Measurements from ENCODE around the gene PARD3B. TPM values are rescaled to one million over a fixed set of nuclear protein-coding genes. Genes with fewer than 3 reads are reported as not detected.

The PARD3B gene
- total RNA-seq, 2 donors from 2014 or later: 14.7 to 25.0 TPM

DNA sequence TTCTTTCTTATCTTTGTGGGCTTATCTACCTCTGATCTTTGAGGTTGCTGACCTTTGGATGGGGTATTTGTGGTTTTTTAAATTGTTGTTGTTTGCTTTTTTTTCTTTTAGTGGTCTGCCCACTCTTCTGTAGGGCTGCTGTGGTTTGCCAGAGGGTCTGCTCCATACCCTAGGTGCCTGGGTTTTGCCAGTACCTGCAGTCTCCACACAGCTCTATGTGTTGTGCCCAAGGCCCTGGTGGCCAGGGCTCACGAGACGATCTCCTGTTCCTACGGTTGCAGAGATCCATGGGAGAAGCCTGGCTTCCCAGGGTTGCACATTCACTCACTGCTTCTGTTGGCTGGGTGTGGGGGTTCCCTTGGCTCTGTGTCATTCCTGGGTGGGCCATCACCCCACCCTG lies 87.1 kb downstream of the PARD3B start:
- WGBS: 89% methylated on average over 3 of the region's 3 CpGs
- H3K9me3 ChIP-seq: no peaks in the 10 kb centered on the region
- H3K36me3 ChIP-seq: no peaks in the 10 kb centered on the region
- no peak overlapping the region for H3K4me3 ChIP-seq
- no peak for TF ChIP-seq POLR2AphosphoS5 (IDR thresholded peaks at IDR 0.05)
- TF ChIP-seq, protein P1, sequence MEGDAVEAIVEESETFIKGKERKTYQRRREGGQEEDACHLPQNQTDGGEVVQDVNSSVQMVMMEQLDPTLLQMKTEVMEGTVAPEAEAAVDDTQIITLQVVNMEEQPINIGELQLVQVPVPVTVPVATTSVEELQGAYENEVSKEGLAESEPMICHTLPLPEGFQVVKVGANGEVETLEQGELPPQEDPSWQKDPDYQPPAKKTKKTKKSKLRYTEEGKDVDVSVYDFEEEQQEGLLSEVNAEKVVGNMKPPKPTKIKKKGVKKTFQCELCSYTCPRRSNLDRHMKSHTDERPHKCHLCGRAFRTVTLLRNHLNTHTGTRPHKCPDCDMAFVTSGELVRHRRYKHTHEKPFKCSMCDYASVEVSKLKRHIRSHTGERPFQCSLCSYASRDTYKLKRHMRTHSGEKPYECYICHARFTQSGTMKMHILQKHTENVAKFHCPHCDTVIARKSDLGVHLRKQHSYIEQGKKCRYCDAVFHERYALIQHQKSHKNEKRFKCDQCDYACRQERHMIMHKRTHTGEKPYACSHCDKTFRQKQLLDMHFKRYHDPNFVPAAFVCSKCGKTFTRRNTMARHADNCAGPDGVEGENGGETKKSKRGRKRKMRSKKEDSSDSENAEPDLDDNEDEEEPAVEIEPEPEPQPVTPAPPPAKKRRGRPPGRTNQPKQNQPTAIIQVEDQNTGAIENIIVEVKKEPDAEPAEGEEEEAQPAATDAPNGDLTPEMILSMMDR (IDR thresholded peaks at IDR 0.05): no peak
- TF ChIP-seq POLR2A (IDR thresholded peaks at IDR 0.05): no peak
- no peak for DNase-seq (ENCODE audit: low spot score)
- H3K27ac ChIP-seq: no peak overlapping the region
- H3K4me1 ChIP-seq (replicated peaks): no peaks in the 10 kb centered on the region
- H3K27me3 ChIP-seq (replicated peaks; ENCODE audit: insufficient read depth): no peaks in the 10 kb centered on the region
- intact Hi-C loops (cut with DNase I): no loop called here

DNA sequence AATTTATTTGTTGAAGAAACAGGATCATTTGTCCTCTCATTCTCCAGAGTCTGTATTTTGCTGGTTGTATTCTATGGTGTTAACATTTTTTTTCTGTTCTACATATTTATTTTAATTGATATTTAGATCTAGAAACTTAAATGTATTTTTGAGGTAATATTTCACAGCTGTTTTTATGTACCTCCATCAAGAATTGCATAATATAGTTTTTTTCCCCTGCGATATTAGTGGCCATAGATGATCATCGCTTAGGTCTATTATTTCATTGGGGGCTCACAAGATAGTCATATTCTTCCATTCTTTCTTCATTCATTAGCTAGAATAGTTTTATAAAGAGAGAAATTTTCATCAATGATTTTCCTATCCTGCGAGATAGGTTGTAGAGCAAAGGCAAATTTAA lies 89.3 kb downstream of the PARD3B start:
- no peaks in the 10 kb centered on the region for H3K27me3 ChIP-seq (replicated peaks; ENCODE audit: insufficient read depth)
- H3K36me3 ChIP-seq: no peaks in the 10 kb centered on the region
- intact Hi-C loops (cut with DNase I): no loop called here
- H3K27ac ChIP-seq: no peak overlapping the region
- WGBS: 96% methylated on average over 3 of the region's 3 CpGs
- no peaks in the 10 kb centered on the region for H3K9me3 ChIP-seq
- no peak for DNase-seq (ENCODE audit: low spot score)
- no peaks in the 10 kb centered on the region for H3K4me1 ChIP-seq (replicated peaks)
- H3K4me3 ChIP-seq: no peak overlapping the region
- TF ChIP-seq, protein P1 (IDR thresholded peaks at IDR 0.05): no peak
- TF ChIP-seq POLR2A (IDR thresholded peaks at IDR 0.05) (no peak), POLR2AphosphoS5 (IDR thresholded peaks at IDR 0.05) (no peak)

DNA sequence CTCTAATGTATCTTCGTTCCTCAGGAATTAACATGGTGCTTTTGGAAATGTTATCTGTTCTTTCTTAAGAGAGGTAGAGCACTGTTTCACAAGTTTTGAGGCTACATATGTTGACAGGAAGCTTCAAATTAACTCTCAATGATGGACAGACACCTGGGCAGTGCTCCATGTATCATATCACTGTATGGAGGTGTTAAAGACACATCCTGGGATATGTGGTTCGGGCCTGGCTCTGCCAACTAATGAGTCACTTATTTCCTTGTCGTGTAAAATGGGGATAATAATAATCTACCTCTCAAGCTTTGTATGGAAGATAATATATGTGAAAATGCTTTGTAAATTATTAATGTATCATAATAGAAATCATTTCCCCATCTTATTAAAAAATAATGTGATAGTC lies 90.2 kb downstream of the PARD3B start:
- Histone ChIP-seq H3K36me3 (no peaks in the 10 kb centered on the region), H3K4me3 (no peak overlapping the region), H3K9me3 (no peaks in the 10 kb centered on the region), H3K27ac (no peak overlapping the region), H3K27me3 (replicated peaks; ENCODE audit: insufficient read depth) (no peaks in the 10 kb centered on the region), H3K4me1 (replicated peaks) (no peaks in the 10 kb centered on the region)
- intact Hi-C loops (cut with DNase I): no loop called here
- DNase-seq (ENCODE audit: low spot score): no peak
- WGBS: 75% methylated on average over 3 of the region's 3 CpGs
- TF ChIP-seq POLR2AphosphoS5 (IDR thresholded peaks at IDR 0.05) (no peak), POLR2A (IDR thresholded peaks at IDR 0.05) (no peak)
- TF ChIP-seq, protein P1 (IDR thresholded peaks at IDR 0.05): no peak

DNA sequence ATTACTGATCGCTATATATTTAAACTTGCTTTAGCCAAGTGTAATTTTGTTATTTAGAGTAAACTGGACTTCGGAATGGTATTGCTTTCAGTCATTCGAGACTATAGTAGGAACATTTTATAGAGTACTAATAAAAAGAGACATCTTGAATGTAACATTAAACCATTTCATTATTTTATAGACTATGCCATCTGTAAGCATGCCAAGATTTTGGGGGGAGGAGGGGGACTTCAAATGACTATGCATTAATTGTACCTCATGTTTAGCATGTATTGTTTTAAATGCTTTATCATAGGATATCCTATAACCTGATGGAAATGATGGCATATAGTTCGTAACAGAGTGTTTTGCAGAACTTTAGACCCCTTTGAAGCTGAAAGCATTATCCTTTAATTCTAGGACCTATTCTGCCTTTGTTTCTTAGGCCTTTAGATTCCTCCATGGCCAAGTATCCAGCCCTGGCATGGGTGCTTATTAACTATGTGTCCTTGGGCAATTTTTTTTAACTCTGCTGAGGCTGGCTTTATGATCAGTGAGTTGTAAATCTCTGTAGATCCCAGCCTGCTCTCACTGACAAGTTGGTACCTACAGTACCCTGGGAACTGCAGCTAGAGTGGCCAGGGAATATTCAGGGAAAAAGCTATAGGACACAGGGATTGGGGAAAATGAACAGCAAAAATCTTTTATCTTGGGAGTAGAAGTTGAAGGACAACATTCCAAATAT lies 93.4 kb downstream of the PARD3B start:
- TF ChIP-seq POLR2A (IDR thresholded peaks at IDR 0.05) (no peak), POLR2AphosphoS5 (IDR thresholded peaks at IDR 0.05) (no peak)
- TF ChIP-seq, protein P1 (IDR thresholded peaks at IDR 0.05): no peak
- Histone ChIP-seq H3K36me3 (no peaks in the 10 kb centered on the region), H3K27me3 (replicated peaks; ENCODE audit: insufficient read depth) (no peaks in the 10 kb centered on the region), H3K27ac (no peak overlapping the region), H3K9me3 (no peaks in the 10 kb centered on the region), H3K4me1 (replicated peaks) (no peaks in the 10 kb centered on the region), H3K4me3 (no peak overlapping the region)
- no peak for DNase-seq (ENCODE audit: low spot score)
- 46% methylated on average over 4 of the region's 4 CpGs for WGBS
- intact Hi-C loops (cut with DNase I): no loop called here

DNA sequence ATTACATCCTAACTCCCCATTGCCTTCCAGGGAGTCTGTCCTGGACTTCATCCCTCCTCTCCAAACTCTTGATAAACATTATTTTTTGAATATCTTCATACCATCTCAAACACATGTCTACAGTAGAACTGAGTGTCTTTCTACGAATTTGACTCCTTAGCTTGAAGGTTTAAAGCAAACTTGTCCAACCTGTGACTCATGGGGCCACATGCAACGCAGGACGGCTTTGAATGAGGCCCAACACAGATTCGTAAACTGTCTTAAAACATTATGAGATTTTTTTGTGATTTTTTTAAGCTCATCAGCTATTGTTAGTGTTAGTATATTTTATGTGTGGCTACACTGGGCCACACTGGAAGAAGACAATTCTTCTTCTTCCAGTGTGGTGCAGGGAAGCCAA lies 98.1 kb downstream of the PARD3B start:
- WGBS: 65% methylated on average over 4 of the region's 4 CpGs
- no peaks in the 10 kb centered on the region for H3K4me1 ChIP-seq (replicated peaks)
- intact Hi-C loops (cut with DNase I): no loop called here
- H3K9me3 ChIP-seq: no peaks in the 10 kb centered on the region
- TF ChIP-seq, protein P1 (IDR thresholded peaks at IDR 0.05): no peak
- TF ChIP-seq POLR2AphosphoS5 (IDR thresholded peaks at IDR 0.05): no peak
- no peak for TF ChIP-seq POLR2A (IDR thresholded peaks at IDR 0.05)
- no peaks in the 10 kb centered on the region for H3K36me3 ChIP-seq
- H3K27me3 ChIP-seq (replicated peaks; ENCODE audit: insufficient read depth): no peaks in the 10 kb centered on the region
- H3K4me3 ChIP-seq: no peak overlapping the region
- no peak for DNase-seq (ENCODE audit: low spot score)
- H3K27ac ChIP-seq: no peak overlapping the region

Data from prostate gland (tissue), 2 donors.